HG02973 (cell line): ENCODE results near the gene KLHL25.

Source experiments
- ATAC-seq: cut with Tn5 transposase; IDR thresholded peaks from one replicate; pipeline ENCODE4 v1.9.1; 2021; ENCODE audit warnings: moderate library complexity; ENCODE audit not compliant: unreplicated experiment

Gene KLHL25

GRCh38 chr15:85748176-85748575, 46.5 kb downstream of the KLHL25 start:
- ATAC-seq: no peak

DNA sequence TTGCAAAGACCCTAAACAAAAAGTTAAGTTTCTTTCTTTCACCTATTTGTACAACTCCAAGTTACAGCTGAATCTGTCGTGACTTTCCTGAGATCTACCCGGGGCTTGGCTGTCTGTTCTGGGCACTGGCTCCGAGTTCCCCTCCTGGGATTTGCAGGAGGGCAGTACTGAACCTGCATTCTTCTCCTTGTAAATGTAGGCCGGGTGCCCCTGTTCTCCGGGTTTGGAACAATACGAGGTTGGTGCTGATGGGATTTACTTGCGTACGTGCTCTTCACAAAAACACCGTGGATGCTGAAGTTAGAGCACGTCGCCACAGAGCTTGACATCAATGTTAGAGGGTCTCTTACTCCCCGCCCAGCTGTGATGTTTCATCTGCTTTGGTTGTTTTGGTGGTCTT, 48.1 kb downstream of the KLHL25 start:
- ATAC-seq: no peak

DNA sequence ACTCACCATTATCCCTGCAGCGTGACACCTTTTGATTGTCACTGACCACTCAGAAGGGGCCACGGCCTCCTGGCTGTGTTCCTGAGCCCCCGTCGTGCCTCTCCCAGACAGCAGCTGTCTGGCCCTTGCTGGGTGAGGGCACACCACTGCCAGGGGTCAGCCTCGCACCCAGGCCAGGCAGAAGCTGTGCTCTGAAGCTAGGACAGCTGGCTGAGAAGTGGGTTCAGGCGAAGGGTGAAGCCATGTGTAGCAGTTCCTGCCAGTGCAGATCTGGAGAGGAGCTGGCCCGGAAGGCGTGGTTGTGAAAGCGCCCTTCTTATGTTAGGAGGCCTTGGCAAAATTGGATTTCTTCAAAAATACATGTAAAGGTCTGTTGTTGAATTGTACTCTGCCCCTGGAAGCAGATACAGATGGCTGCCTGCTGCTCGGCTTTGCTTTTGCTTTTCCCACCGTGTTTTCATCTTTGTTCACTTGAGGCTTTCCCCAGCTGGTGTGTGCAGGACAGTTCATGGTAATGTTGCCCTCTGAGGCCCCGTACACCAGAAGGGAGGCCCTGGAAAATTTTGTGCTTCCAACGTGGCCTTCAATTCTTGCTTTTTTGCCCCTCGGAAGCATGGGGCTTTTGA, 49.1 kb downstream of the KLHL25 start:
- ATAC-seq: no peak

GRCh38 chr15:85745023-85745422, 49.7 kb downstream of the KLHL25 start:
- no peak for ATAC-seq

GRCh38 chr15:85744579-85744978, 50.1 kb downstream of the KLHL25 start:
- no peak for ATAC-seq

DNA sequence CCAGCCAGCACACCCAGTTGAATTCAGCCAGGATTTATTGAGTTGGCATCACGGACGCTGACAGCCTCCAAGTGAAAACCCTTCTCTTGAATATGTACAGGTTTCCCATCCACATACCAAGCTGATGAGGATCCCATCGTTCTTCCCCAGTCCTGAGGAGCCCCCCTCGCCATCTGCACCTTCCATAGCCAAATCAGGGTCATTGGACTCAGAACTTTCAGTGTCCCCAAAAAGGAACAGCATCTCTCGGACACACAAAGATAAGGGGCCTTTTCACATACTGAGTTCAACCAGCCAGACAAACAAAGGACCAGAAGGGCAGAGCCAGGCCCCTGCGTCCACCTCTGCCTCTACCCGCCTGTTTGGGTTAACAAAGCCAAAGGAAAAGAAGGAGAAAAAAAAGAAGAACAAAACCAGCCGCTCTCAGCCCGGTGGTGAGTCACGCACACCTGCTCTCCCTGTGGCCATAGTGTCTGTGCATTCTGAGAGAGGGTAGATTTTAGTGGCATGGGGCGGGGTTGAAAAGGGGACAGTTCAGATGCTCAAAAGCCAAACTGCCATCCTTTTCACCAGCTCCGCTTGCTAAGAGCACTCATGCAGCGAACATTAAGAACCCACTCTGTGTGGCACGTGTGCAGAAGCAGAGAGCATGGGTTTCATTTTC, 51.2 kb downstream of the KLHL25 start:
- no peak for ATAC-seq

- no peak for ATAC-seq
Observed at GRCh38 chr15:85742186-85742821, 52.4 kb downstream of the KLHL25 start.

DNA sequence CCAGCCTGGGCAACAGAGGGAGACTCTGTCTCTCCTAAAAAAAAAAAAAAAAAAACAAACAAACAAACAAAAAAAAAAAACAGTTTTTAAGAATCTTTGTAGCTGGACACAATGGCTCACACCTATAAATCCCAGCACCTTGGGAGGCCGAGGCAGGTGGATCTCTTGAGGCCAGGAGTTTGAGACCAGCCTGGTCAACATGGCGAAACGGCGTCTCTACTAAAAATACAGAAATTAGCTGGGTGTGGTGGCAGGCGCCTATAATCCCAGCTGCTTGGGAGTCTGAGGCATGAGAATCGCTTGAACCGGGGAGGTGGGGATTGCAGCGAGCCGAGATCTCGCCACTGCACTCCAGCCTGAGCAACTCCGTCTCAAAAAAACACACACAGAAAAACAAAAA, 53.1 kb downstream of the KLHL25 start:
- ATAC-seq: no peak

- no peak for ATAC-seq
Observed at GRCh38 chr15:85741021-85741421, 53.7 kb downstream of the KLHL25 start.

DNA sequence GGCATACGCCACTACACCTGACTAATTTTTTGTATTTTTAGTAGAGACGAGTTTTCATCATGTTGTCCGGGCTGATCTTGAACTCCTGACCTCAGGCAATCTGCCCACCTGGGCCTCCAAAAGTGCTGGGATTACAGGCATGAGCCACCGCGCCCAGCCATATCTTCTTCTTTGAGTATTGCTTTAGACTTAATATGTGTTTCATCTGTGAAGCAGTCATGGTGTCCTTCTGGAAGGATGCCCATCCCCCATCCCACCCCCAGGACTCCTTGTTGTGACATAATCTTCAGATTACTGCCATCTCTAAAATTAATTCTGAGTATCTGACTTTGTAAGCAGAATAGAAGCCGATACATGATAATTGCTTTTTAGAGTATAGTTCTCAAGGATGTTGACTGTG, 57.7 kb downstream of the KLHL25 start:
- no peak for ATAC-seq

GRCh38 chr15:85733416-85733815, 61.3 kb downstream of the KLHL25 start:
- no peak for ATAC-seq

DNA sequence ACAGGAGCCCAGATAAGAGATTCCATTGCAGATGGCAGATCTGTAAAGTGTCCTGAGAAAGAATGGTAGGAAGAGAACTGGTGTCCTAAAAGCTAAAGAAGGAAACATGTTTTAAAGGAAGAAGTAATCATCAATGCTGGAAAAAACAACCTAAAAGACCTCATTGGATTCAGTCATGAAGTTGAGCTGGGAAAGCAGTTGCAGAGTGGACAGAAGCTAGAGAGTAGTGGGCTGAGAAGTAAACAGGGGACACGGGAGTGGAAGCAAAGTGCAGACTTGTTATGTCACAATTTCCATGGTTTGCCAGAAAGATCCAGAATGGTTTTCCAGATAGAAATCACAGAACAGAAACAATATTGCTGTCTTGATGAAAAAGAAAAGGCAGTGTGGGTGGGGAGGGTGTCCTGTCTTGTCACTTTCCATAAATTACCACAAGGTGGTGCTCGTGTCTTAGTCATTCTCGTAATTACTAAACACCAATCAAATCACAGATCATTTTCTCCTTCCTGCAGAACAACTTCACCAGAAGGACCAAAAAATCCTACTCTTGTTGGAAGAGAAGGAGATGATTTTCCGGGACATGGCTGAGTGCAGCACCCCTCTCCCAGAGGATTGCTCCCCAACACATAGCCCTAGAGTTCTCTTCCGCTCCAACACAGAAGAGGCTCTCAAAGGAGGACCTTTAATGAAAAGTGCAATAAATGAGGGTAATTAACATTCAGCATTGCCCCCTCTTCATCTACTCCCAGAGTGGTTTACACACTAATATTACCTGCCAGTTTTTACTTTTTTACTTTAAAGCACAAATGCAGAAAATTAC, 64.5 kb downstream of the KLHL25 start:
- ATAC-seq: peak; percentile 81

DNA sequence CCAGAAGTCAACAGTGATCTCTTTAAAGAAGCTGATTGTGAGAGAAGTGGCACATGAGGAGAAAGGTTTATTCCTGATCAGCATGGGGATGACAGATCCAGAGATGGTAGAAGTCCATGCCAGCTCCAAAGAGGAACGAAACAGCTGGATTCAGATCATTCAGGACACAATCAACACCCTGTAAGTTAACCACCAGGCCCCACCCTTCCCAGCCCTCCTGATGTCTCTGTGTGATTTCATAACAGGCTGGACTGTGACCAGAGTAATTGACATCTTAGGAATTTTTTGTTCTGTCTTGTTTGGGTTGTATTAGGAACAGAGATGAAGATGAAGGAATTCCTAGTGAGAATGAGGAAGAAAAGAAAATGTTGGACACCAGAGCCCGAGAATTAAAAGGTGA, 67.7 kb downstream of the KLHL25 start:
- no peak for ATAC-seq

- no peak for ATAC-seq
Observed at GRCh38 chr15:85726454-85726853, 68.3 kb downstream of the KLHL25 start.

- no peak for ATAC-seq
Observed at GRCh38 chr15:85725564-85725963, 69.2 kb downstream of the KLHL25 start.

GRCh38 chr15:85725019-85725418, 69.7 kb downstream of the KLHL25 start:
- no peak for ATAC-seq

- ATAC-seq: no peak
Observed at GRCh38 chr15:85723960-85724945, 70.5 kb downstream of the KLHL25 start.

- no peak for ATAC-seq
Observed at GRCh38 chr15:85722374-85723152, 72.2 kb downstream of the KLHL25 start.

- no peak for ATAC-seq
Observed at GRCh38 chr15:85718981-85719380, 75.7 kb downstream of the KLHL25 start.
